HCT116 (cell line): ENCODE data around the gene CDON. TPM values are rescaled to one million over a fixed set of nuclear protein-coding genes. Genes with fewer than 3 reads are reported as not detected.

Experiments used
- ATAC-seq: fragments of 200-7000 bp; cut with Tn5 transposase; 2 replicates; pipeline ENCODE4 v1.9.1; 2020; ENCODE audit warnings: mild to moderate bottlenecking, moderate library complexity
- BruUV-seq: library from RNA; stranded (reverse); fragments of 400-500 nt; replicated peaks from 2 replicates; lab custom pipeline; 2021; lab: Mats Ljungman, UMichigan
- CTCF ChIA-PET: fragments of 300-600 bp; sonication (Branson Sonifier 250); formaldehyde crosslinking; loops from one replicate; lab custom pipeline; 2021; ENCODE audit warnings: antibody characterized with exemption; lab: Charles Lee
- POLR2A ChIA-PET: fragments of 300-600, 350-600 bp; sonication (Branson Sonifier 250); formaldehyde crosslinking; loops from one replicate; lab custom pipeline; 2021; ENCODE audit warnings: antibody characterized with exemption; lab: Charles Lee
- RAD21 ChIA-PET, 2 experiments: fragments of 300-600 bp; sonication (Branson Sonifier 250); formaldehyde crosslinking; loops; one replicate each; lab custom pipeline; 2023; ENCODE audit warnings: low total read pairs in 2 of 2; ENCODE audit not compliant: uncharacterized antibody in 2 of 2, unreplicated experiment in 2 of 2, low non-redundant PET in 1 of 2; lab: Charles Lee
- DNase-seq: peaks from one replicate; pipeline ENCODE4 v3.0.0-alpha.2; 2010; ENCODE audit warnings: low read depth, low spot score
- H2AFZ ChIP-seq: fragments of 200-600 bp; shearing (Covaris generic), sonication (generic); 2 replicates; pipeline ENCODE4 v1.6.1; 2017; ENCODE audit warnings: low read depth, mixed run types, mixed read lengths, antibody characterized with exemption, low read length; ENCODE audit not compliant: poor library complexity, severe bottlenecking
- H3K27ac ChIP-seq: 2 replicates; pipeline ENCODE4 v1.5.1; 2012; ENCODE audit warnings: low read depth, low read length
- H3K27me3 ChIP-seq: fragments of 200-600 bp; sonication (generic); 2 replicates; pipeline ENCODE4 v1.6.1; 2016; ENCODE audit warnings: mixed run types, low read length, mixed read lengths; ENCODE audit not compliant: insufficient read depth
- H3K36me3 ChIP-seq, 2 experiments: fragments of 200-500 bp in 1 of 2; fragments of 200-600 bp in 1 of 2; sonication (Bioruptor generic) in 1 of 2; sonication (generic) in 1 of 2; 2 replicates each; pipeline versions ENCODE4 v1.5.1 to v1.6.1; 2014 to 2016; ENCODE audit warnings: low read length in 2 of 2, inconsistent platforms in 1 of 2, mixed read lengths in 1 of 2, mixed run types in 1 of 2; ENCODE audit not compliant: insufficient read depth in 2 of 2, control insufficient read depth in 1 of 2
- H3K4me1 ChIP-seq, 2 experiments: fragments of 200-600 bp in 1 of 2; sonication (generic) in 1 of 2; 2 replicates each; pipeline versions ENCODE4 v1.5.1 to v1.6.1; 2012 to 2017; ENCODE audit warnings: low read length in 2 of 2, inconsistent platforms in 1 of 2, mild to moderate bottlenecking in 1 of 2, mixed read lengths in 1 of 2, mixed run types in 1 of 2, moderate library complexity in 1 of 2; ENCODE audit not compliant: insufficient read depth in 2 of 2, control insufficient read depth in 1 of 2
- H3K4me2 ChIP-seq: fragments of 200-600 bp; sonication (generic); 2 replicates; pipeline ENCODE4 v1.6.1; 2017; ENCODE audit warnings: mixed run types, low read length, mixed read lengths
- H3K4me3 ChIP-seq, 2 experiments: fragments of 200-600 bp in 1 of 2; sonication (generic) in 1 of 2; replicated peaks in 1 of 2; 2 replicates each; pipeline ENCODE4 v1.5.1; 2011 to 2016; ENCODE audit warnings: low read length in 2 of 2, control low read depth in 1 of 2, low read depth in 1 of 2, mild to moderate bottlenecking in 1 of 2, mixed read lengths in 1 of 2, mixed run types in 1 of 2
- H3K79me2 ChIP-seq: fragments of 200-600 bp; sonication (generic); 2 replicates; pipeline ENCODE4 v1.6.1; 2017; ENCODE audit warnings: mild to moderate bottlenecking, mixed run types, low read length, moderate library complexity, mixed read lengths; ENCODE audit not compliant: insufficient read depth
- H3K9ac ChIP-seq: fragments of 200-600 bp; sonication (generic); 2 replicates; pipeline ENCODE4 v1.6.1; 2016; ENCODE audit warnings: low read length, mixed read lengths
- H3K9me2 ChIP-seq: fragments of 200-600 bp; sonication (generic), shearing (Covaris generic); 2 replicates; pipeline ENCODE4 v1.6.1; 2017; ENCODE audit warnings: mixed run types, mild to moderate bottlenecking, moderate library complexity; ENCODE audit not compliant: insufficient read depth
- H3K9me3 ChIP-seq, 2 experiments: fragments of 200-500 bp in 1 of 2; fragments of 200-600 bp in 1 of 2; sonication (Bioruptor generic) in 1 of 2; sonication (generic) in 1 of 2; 2 replicates each; pipeline ENCODE4 v1.6.1; 2014 to 2017; ENCODE audit warnings: low read length in 2 of 2, mixed read lengths in 2 of 2, inconsistent platforms in 1 of 2, low read depth in 1 of 2, mild to moderate bottlenecking in 1 of 2, mixed run types in 1 of 2, moderate library complexity in 1 of 2; ENCODE audit not compliant: control insufficient read depth in 1 of 2, insufficient read depth in 1 of 2
- H4K20me1 ChIP-seq: fragments of 200-600 bp; sonication (generic), shearing (Covaris generic); 2 replicates; pipeline ENCODE4 v1.6.1; 2017; ENCODE audit warnings: mixed run types, mild to moderate bottlenecking, moderate library complexity; ENCODE audit not compliant: insufficient read depth
- CBX3 ChIP-seq: IDR thresholded peaks from 2 replicates; pipeline ENCODE4 v1.6.1; 2012; ENCODE audit warnings: low read depth
- EGR1 ChIP-seq: IDR thresholded peaks from 2 replicates; pipeline ENCODE4 v1.6.1; 2012; ENCODE audit warnings: low read depth
- ELF1 ChIP-seq: IDR thresholded peaks from 2 replicates; pipeline ENCODE4 v1.6.1; 2012; ENCODE audit warnings: low read depth, borderline replicate concordance
- EZH2 ChIP-seq: fragments of 200-600 bp; sonication (generic); IDR thresholded peaks from 2 replicates; pipeline ENCODE4 v1.6.1; 2017; ENCODE audit warnings: antibody characterized with exemption, mixed run types
- POLR2A ChIP-seq: IDR thresholded peaks from 2 replicates; pipeline ENCODE4 v1.7.0; 2011; ENCODE audit warnings: borderline replicate concordance; ENCODE audit not compliant: insufficient read depth, insufficient read length; ENCODE audit errors: extremely low read depth
- POLR2AphosphoS5 ChIP-seq: IDR thresholded peaks from 2 replicates; pipeline ENCODE4 v1.6.1; 2011; ENCODE audit warnings: mild to moderate bottlenecking, low read depth, low read length, moderate library complexity
- SIN3A ChIP-seq: IDR thresholded peaks from 2 replicates; pipeline ENCODE4 v1.6.1; 2012; ENCODE audit warnings: low read depth
- SP1 ChIP-seq: IDR thresholded peaks from 2 replicates; pipeline ENCODE4 v1.6.1; 2012; ENCODE audit warnings: low read depth
- ZFX ChIP-seq: fragments of 450-650 bp; IDR thresholded peaks from 2 replicates; pipeline ENCODE4 v1.6.1; 2017
- ZNF274 ChIP-seq: fragments of 200-500 bp; sonication (Bioruptor generic); IDR thresholded peaks from 2 replicates; pipeline ENCODE4 v1.6.1; 2014; ENCODE audit warnings: mild to moderate bottlenecking, low read depth, low read length, inconsistent platforms
- intact Hi-C: fragments of 100-400 bp; cut with micrococcal nuclease; formaldehyde crosslinking; loops from 2 replicates; pipeline ENCODE4 v1.10.0; 2022
- total RNA-seq: library from RNA; stranded (reverse); gene quantifications from one replicate; pipeline ENCODE4 v1.2.1, GENCODE V29; 2021; ENCODE audit not compliant: unreplicated experiment
- TF ChIP-seq, protein P1 (sequence below): IDR thresholded peaks from 2 replicates; pipeline ENCODE4 v1.6.1; 2011; ENCODE audit warnings: mild to moderate bottlenecking, low read length, moderate library complexity; ENCODE audit not compliant: insufficient replicate concordance; ENCODE audit errors: extremely low read depth
- TF ChIP-seq, protein P2 (sequence below): IDR thresholded peaks from 2 replicates; pipeline ENCODE4 v1.6.1; 2012
- TF ChIP-seq, protein P3 (sequence below): IDR thresholded peaks from 2 replicates; pipeline ENCODE4 v1.6.1; 2012; ENCODE audit warnings: low read depth

The CDON gene
- total RNA-seq, 1 experiment from 2014 or later: 16.9 TPM

DNA sequence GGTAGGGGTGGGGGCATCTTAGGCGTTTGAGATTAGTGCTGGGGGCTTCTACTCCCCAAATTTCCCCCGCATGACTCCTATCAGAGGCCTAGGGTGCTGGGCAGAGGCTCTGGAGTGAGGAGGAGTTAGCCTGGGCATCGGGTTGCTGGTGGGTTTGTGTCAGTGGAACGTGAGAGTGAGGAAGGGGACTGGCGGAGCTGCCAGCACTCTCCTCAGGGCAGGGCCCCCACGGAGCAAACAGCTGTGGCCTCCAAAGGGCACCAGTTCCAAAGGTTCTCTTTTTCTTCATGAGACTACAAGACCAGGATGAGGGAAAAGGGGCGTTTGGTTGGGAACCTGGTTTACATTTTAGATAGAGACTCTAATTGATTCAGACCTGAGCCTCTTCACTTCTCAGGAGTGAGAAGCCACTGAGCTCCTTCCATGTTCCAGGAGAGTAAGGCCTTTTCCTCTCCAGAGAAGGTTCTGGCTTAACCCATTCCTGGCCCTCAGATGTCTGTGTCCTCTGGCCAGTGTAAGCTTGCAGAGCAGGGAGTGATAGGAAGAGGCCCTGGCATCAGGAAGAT, 35.6 kb upstream of the CDON start:
- no TSS peak for BruUV-seq
- H3K9ac ChIP-seq: no peak overlapping the region
- H3K27me3 ChIP-seq: no peaks in the 10 kb centered on the region
- DNase-seq: no peak
- CTCF ChIA-PET: no interaction called here
- TF ChIP-seq SIN3A: no peak
- TF ChIP-seq CBX3: no peak
- TF ChIP-seq POLR2AphosphoS5: no peak
- TF ChIP-seq, protein P1, sequence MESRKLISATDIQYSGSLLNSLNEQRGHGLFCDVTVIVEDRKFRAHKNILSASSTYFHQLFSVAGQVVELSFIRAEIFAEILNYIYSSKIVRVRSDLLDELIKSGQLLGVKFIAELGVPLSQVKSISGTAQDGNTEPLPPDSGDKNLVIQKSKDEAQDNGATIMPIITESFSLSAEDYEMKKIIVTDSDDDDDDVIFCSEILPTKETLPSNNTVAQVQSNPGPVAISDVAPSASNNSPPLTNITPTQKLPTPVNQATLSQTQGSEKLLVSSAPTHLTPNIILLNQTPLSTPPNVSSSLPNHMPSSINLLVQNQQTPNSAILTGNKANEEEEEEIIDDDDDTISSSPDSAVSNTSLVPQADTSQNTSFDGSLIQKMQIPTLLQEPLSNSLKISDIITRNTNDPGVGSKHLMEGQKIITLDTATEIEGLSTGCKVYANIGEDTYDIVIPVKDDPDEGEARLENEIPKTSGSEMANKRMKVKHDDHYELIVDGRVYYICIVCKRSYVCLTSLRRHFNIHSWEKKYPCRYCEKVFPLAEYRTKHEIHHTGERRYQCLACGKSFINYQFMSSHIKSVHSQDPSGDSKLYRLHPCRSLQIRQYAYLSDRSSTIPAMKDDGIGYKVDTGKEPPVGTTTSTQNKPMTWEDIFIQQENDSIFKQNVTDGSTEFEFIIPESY: no peak
- TF ChIP-seq ZFX: no peak
- TF ChIP-seq, protein P2, sequence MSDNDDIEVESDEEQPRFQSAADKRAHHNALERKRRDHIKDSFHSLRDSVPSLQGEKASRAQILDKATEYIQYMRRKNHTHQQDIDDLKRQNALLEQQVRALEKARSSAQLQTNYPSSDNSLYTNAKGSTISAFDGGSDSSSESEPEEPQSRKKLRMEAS: no peak
- TF ChIP-seq POLR2A: no peak
- no peaks in the 10 kb centered on the region for H3K9me3 ChIP-seq
- RAD21 ChIA-PET: no interaction called here
- ATAC-seq: no peak
- H3K4me2 ChIP-seq: no peak overlapping the region
- H3K4me3 ChIP-seq: no peak overlapping the region
- H4K20me1 ChIP-seq: no peaks in the 10 kb centered on the region
- no peak overlapping the region for H3K27ac ChIP-seq
- H3K36me3 ChIP-seq: no peaks in the 10 kb centered on the region
- intact Hi-C loops: no loop called here
- H3K79me2 ChIP-seq: no peaks in the 10 kb centered on the region
- no peaks in the 10 kb centered on the region for H3K9me2 ChIP-seq
- H3K4me1 ChIP-seq: no peaks in the 10 kb centered on the region
- no peak overlapping the region for H2AFZ ChIP-seq
- POLR2A ChIA-PET: no interaction called here

DNA sequence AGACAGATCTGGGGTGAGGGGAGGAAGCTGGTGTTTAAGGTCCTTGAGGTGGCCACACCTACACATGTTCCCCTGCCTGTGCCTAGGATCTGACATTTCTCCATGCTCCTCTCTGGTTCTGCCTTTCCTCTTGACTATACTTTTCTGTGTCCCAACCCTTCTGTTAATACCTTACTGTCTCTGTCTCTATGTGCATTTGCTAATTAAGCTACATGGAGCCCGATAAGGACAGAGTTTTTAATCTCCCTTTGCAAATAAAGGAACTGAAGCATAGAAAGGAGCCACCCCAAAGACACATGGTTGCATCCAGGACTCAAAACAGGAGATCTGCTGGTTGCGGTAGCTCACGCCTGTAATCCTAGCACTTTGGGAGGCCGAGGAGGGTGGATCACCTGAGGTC, 33.1 kb upstream of the CDON start:
- no peaks in the 10 kb centered on the region for H3K9me2 ChIP-seq
- no peaks in the 10 kb centered on the region for H4K20me1 ChIP-seq
- ChIA-PET CTCF (no interaction called here), RAD21 (no interaction called here), POLR2A (no interaction called here)
- no TSS peak for BruUV-seq
- no peak overlapping the region for H3K4me2 ChIP-seq
- H3K9ac ChIP-seq: no peak overlapping the region
- no peaks in the 10 kb centered on the region for H3K27me3 ChIP-seq
- ATAC-seq (no peak), DNase-seq (no peak)
- H3K9me3 ChIP-seq: no peaks in the 10 kb centered on the region
- intact Hi-C loops: no loop called here
- H3K4me3 ChIP-seq: no peak overlapping the region
- no peaks in the 10 kb centered on the region for H3K4me1 ChIP-seq
- no peak overlapping the region for H2AFZ ChIP-seq
- H3K36me3 ChIP-seq: no peaks in the 10 kb centered on the region
- H3K27ac ChIP-seq: no peak overlapping the region
- no peaks in the 10 kb centered on the region for H3K79me2 ChIP-seq
- TF ChIP-seq EZH2 (no peak), ELF1 (no peak), SP1 (no peak), ZNF274 (no peak), EGR1 (no peak), POLR2AphosphoS5 (no peak)
- TF ChIP-seq, protein P1: no peak
- TF ChIP-seq, protein P3, sequence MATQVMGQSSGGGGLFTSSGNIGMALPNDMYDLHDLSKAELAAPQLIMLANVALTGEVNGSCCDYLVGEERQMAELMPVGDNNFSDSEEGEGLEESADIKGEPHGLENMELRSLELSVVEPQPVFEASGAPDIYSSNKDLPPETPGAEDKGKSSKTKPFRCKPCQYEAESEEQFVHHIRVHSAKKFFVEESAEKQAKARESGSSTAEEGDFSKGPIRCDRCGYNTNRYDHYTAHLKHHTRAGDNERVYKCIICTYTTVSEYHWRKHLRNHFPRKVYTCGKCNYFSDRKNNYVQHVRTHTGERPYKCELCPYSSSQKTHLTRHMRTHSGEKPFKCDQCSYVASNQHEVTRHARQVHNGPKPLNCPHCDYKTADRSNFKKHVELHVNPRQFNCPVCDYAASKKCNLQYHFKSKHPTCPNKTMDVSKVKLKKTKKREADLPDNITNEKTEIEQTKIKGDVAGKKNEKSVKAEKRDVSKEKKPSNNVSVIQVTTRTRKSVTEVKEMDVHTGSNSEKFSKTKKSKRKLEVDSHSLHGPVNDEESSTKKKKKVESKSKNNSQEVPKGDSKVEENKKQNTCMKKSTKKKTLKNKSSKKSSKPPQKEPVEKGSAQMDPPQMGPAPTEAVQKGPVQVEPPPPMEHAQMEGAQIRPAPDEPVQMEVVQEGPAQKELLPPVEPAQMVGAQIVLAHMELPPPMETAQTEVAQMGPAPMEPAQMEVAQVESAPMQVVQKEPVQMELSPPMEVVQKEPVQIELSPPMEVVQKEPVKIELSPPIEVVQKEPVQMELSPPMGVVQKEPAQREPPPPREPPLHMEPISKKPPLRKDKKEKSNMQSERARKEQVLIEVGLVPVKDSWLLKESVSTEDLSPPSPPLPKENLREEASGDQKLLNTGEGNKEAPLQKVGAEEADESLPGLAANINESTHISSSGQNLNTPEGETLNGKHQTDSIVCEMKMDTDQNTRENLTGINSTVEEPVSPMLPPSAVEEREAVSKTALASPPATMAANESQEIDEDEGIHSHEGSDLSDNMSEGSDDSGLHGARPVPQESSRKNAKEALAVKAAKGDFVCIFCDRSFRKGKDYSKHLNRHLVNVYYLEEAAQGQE: no peak
